ENCODE measurements around the gene ARHGEF26.

ARHGEF26 gene

DNA sequence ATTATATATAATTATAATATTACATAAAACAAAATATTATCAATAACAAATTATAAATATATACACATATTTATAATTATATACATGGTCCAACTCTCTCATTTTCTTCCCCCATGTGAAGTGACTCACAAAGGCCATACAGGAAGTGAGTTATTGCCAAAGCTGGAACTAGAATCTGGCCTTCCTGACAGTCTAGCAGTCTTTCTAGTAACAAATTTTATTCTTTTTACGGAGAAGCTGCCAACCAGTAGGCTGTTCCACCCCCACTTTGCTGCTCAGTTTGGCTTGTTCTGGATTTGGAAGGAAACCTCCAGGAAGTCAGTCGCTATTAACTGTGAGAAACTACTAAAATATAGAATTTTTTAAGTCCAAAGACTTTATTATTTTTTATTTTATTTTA is 123.5 kb downstream of the ARHGEF26 start:
- no peak for ATAC-seq

DNA sequence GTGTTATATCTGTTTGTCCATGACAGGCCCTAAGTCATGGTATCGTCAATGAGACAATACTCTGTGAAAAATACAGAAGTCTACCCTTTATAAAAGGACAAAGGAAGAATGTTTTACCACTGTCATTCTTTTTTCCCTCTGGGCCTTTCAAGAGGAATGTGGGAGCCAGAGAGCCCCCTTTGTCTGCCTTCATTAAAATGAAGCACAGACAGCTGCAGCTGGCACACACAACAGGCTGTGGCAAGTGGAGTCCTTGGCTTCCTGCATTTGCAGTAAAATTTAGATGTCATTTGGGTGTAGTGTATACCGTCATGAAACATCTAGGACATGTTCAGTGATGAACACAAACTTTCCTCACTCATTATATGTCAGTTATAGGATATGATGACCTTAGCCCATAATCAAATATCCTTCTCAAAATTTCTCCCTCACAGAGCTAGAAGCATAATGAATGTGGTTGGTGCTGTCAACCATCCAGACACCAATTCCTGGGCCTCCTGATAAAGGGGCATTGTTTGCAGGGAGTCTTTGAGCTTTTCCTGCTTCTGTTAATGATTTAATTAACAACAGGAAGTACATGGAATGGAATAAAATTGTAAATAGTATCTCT is 126.7 kb downstream of the ARHGEF26 start:
- TF ChIP-seq, protein P1, sequence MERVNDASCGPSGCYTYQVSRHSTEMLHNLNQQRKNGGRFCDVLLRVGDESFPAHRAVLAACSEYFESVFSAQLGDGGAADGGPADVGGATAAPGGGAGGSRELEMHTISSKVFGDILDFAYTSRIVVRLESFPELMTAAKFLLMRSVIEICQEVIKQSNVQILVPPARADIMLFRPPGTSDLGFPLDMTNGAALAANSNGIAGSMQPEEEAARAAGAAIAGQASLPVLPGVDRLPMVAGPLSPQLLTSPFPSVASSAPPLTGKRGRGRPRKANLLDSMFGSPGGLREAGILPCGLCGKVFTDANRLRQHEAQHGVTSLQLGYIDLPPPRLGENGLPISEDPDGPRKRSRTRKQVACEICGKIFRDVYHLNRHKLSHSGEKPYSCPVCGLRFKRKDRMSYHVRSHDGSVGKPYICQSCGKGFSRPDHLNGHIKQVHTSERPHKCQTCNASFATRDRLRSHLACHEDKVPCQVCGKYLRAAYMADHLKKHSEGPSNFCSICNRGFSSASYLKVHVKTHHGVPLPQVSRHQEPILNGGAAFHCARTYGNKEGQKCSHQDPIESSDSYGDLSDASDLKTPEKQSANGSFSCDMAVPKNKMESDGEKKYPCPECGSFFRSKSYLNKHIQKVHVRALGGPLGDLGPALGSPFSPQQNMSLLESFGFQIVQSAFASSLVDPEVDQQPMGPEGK (CRISPR knock-in tag; IDR thresholded peaks at IDR 0.05; ENCODE audit: borderline replicate concordance): no peak
- TF ChIP-seq ZNF8 (CRISPR knock-in tag; IDR thresholded peaks at IDR 0.05) (no peak), ZFP30 (CRISPR knock-in tag; IDR thresholded peaks at IDR 0.05) (no peak), RARB (CRISPR knock-in tag; IDR thresholded peaks at IDR 0.05) (no peak), BACH2 (CRISPR knock-in tag; IDR thresholded peaks at IDR 0.05; ENCODE audit: borderline replicate concordance) (no peak), OSR1 (CRISPR knock-in tag; IDR thresholded peaks at IDR 0.05) (no peak)
- ATAC-seq: no peak

More for the DNA sequence above, 123.5 kb downstream of the ARHGEF26 start:
- TF ChIP-seq ZNF8 (CRISPR knock-in tag; IDR thresholded peaks at IDR 0.05): no peak
- TF ChIP-seq, protein P2, sequence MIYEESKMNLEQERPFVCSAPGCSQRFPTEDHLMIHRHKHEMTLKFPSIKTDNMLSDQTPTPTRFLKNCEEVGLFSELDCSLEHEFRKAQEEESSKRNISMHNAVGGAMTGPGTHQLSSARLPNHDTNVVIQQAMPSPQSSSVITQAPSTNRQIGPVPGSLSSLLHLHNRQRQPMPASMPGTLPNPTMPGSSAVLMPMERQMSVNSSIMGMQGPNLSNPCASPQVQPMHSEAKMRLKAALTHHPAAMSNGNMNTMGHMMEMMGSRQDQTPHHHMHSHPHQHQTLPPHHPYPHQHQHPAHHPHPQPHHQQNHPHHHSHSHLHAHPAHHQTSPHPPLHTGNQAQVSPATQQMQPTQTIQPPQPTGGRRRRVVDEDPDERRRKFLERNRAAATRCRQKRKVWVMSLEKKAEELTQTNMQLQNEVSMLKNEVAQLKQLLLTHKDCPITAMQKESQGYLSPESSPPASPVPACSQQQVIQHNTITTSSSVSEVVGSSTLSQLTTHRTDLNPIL (CRISPR knock-in tag; IDR thresholded peaks at IDR 0.05; ENCODE audit: low read depth): no peak
- no peak for TF ChIP-seq ESRRG (CRISPR knock-in tag; IDR thresholded peaks at IDR 0.05)
- no peak for TF ChIP-seq SNAI2 (CRISPR knock-in tag; IDR thresholded peaks at IDR 0.05)
- TF ChIP-seq, protein P3, sequence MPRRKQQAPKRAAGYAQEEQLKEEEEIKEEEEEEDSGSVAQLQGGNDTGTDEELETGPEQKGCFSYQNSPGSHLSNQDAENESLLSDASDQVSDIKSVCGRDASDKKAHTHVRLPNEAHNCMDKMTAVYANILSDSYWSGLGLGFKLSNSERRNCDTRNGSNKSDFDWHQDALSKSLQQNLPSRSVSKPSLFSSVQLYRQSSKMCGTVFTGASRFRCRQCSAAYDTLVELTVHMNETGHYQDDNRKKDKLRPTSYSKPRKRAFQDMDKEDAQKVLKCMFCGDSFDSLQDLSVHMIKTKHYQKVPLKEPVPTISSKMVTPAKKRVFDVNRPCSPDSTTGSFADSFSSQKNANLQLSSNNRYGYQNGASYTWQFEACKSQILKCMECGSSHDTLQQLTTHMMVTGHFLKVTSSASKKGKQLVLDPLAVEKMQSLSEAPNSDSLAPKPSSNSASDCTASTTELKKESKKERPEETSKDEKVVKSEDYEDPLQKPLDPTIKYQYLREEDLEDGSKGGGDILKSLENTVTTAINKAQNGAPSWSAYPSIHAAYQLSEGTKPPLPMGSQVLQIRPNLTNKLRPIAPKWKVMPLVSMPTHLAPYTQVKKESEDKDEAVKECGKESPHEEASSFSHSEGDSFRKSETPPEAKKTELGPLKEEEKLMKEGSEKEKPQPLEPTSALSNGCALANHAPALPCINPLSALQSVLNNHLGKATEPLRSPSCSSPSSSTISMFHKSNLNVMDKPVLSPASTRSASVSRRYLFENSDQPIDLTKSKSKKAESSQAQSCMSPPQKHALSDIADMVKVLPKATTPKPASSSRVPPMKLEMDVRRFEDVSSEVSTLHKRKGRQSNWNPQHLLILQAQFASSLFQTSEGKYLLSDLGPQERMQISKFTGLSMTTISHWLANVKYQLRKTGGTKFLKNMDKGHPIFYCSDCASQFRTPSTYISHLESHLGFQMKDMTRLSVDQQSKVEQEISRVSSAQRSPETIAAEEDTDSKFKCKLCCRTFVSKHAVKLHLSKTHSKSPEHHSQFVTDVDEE (CRISPR knock-in tag; IDR thresholded peaks at IDR 0.05): no peak
- no peak for TF ChIP-seq TCF4 (CRISPR knock-in tag; IDR thresholded peaks at IDR 0.05; ENCODE audit: borderline replicate concordance)
- no peak for TF ChIP-seq ISL1 (CRISPR knock-in tag; IDR thresholded peaks at IDR 0.05)
- no peak for TF ChIP-seq BACH2 (CRISPR knock-in tag; IDR thresholded peaks at IDR 0.05; ENCODE audit: borderline replicate concordance)
- no peak for TF ChIP-seq ZFP3 (CRISPR knock-in tag; IDR thresholded peaks at IDR 0.05)
- TF ChIP-seq, protein P4, sequence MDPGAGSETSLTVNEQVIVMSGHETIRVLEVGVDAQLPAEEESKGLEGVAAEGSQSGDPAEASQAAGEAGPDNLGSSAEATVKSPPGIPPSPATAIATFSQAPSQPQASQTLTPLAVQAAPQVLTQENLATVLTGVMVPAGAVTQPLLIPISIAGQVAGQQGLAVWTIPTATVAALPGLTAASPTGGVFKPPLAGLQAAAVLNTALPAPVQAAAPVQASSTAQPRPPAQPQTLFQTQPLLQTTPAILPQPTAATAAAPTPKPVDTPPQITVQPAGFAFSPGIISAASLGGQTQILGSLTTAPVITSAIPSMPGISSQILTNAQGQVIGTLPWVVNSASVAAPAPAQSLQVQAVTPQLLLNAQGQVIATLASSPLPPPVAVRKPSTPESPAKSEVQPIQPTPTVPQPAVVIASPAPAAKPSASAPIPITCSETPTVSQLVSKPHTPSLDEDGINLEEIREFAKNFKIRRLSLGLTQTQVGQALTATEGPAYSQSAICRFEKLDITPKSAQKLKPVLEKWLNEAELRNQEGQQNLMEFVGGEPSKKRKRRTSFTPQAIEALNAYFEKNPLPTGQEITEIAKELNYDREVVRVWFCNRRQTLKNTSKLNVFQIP (CRISPR knock-in tag; IDR thresholded peaks at IDR 0.05; ENCODE audit: borderline replicate concordance, low read depth): no peak
- TF ChIP-seq ZFP30 (CRISPR knock-in tag; IDR thresholded peaks at IDR 0.05): no peak
- no peak for TF ChIP-seq OSR1 (CRISPR knock-in tag; IDR thresholded peaks at IDR 0.05)
- TF ChIP-seq ZNF70 (CRISPR knock-in tag; IDR thresholded peaks at IDR 0.05): no peak
- TF ChIP-seq PPARA (CRISPR knock-in tag; IDR thresholded peaks at IDR 0.05; ENCODE audit: borderline replicate concordance): no peak

DNA sequence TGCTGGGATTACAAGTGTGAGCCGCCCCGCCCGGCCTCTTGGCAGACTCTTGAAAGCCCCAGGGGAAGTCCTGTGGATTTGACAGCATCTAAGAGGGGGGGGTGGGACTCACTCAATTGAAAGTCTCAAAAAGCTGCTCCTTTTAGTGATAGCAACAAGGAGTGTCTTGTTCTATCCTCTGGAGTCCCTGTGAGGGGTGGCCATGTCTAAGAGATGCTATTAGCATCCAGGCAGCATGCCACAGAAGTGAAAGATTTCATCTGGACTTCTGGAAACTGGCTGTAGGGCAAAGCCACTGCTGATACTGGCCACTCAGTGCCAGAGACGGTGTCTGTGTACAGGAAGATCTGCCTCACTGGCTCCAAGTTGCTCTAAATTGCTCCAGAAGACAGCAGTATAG is 129.1 kb downstream of the ARHGEF26 start:
- no peak for ATAC-seq
- no peak for TF ChIP-seq ESRRG (CRISPR knock-in tag; IDR thresholded peaks at IDR 0.05)
- no peak for TF ChIP-seq ZNF565 (CRISPR knock-in tag; conservative IDR thresholded peaks at IDR 0.05; ENCODE audit: low read depth)
- no peak for TF ChIP-seq ZFP30 (CRISPR knock-in tag; IDR thresholded peaks at IDR 0.05)
- TF ChIP-seq TOX (CRISPR knock-in tag; IDR thresholded peaks at IDR 0.05; ENCODE audit: borderline replicate concordance): no peak
- TF ChIP-seq ISL1 (CRISPR knock-in tag; IDR thresholded peaks at IDR 0.05): no peak
- no peak for TF ChIP-seq OSR1 (CRISPR knock-in tag; IDR thresholded peaks at IDR 0.05)
- TF ChIP-seq, protein P5, sequence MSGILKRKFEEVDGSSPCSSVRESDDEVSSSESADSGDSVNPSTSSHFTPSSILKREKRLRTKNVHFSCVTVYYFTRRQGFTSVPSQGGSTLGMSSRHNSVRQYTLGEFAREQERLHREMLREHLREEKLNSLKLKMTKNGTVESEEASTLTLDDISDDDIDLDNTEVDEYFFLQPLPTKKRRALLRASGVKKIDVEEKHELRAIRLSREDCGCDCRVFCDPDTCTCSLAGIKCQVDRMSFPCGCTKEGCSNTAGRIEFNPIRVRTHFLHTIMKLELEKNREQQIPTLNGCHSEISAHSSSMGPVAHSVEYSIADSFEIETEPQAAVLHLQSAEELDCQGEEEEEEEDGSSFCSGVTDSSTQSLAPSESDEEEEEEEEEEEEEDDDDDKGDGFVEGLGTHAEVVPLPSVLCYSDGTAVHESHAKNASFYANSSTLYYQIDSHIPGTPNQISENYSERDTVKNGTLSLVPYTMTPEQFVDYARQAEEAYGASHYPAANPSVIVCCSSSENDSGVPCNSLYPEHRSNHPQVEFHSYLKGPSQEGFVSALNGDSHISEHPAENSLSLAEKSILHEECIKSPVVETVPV (CRISPR knock-in tag; IDR thresholded peaks at IDR 0.05): no peak
- TF ChIP-seq, protein P4 (CRISPR knock-in tag; IDR thresholded peaks at IDR 0.05; ENCODE audit: borderline replicate concordance, low read depth): no peak
- TF ChIP-seq ZFP3 (CRISPR knock-in tag; IDR thresholded peaks at IDR 0.05): no peak
- TF ChIP-seq, protein P1 (CRISPR knock-in tag; IDR thresholded peaks at IDR 0.05; ENCODE audit: borderline replicate concordance): no peak
- TF ChIP-seq CSDC2 (CRISPR knock-in tag; IDR thresholded peaks at IDR 0.05): no peak
- TF ChIP-seq, protein P2 (CRISPR knock-in tag; IDR thresholded peaks at IDR 0.05; ENCODE audit: low read depth): no peak
